NB4 (cell line): Measurements from ENCODE around the gene RGPD5.
"Not testable (repeated sequence)": the region's sequence is repeated elsewhere in the genome, so short reads cannot be mapped to it uniquely, and the experiment has no call there.

Experiments used
- DNase-seq: peaks from one replicate; pipeline ENCODE4 v3.0.0; 2010; ENCODE audit warnings: low read depth
- H3K4me3 ChIP-seq: one replicate; pipeline ENCODE4 v1.5.1; 2011; ENCODE audit warnings: mild to moderate bottlenecking, low read depth, low read length, moderate library complexity

The RGPD5 gene

GRCh38 chr2:109794074-109794737 is at the start of gene RGPD5:
Gene RGPD5 (plus strand): TSS chr2:109794305. CDS start chr2:109794466, 161 bp downstream.
- DNase-seq, H3K4me3 ChIP-seq: not testable (repeated sequence)

GRCh38 chr2:109751572-109751971 is 42.5 kb upstream of the RGPD5 start:
- H3K4me3 ChIP-seq, DNase-seq: not testable (repeated sequence)

GRCh38 chr2:109757163-109757824 is 36.8 kb upstream of the RGPD5 start:
- not testable (repeated sequence) for DNase-seq, H3K4me3 ChIP-seq

- not testable (repeated sequence) for H3K4me3 ChIP-seq, DNase-seq
These were observed 33.7 kb upstream of the RGPD5 start for GRCh38 chr2:109760265-109761042.

- DNase-seq, result not testable (repeated sequence)
These were observed 33.1 kb upstream of the RGPD5 start for GRCh38 chr2:109761043-109761454.

GRCh38 chr2:109761976-109762375 is 32.1 kb upstream of the RGPD5 start:
- H3K4me3 ChIP-seq, DNase-seq: not testable (repeated sequence)

More at GRCh38 chr2:109761043-109761454, 33.1 kb upstream of the RGPD5 start:
- H3K4me3 ChIP-seq, result not testable (repeated sequence)

- H3K4me3 ChIP-seq, DNase-seq: not testable (repeated sequence)
These were observed 28.0 kb upstream of the RGPD5 start for GRCh38 chr2:109766074-109766473.

GRCh38 chr2:109766886-109767578 is 27.1 kb upstream of the RGPD5 start:
- not testable (repeated sequence) for H3K4me3 ChIP-seq, DNase-seq

GRCh38 chr2:109768934-109769333 is 25.2 kb upstream of the RGPD5 start:
- not testable (repeated sequence) for DNase-seq, H3K4me3 ChIP-seq

- DNase-seq, H3K4me3 ChIP-seq: not testable (repeated sequence)
These were observed 15.0 kb upstream of the RGPD5 start for GRCh38 chr2:109779118-109779517.

GRCh38 chr2:109781147-109781816 is 12.8 kb upstream of the RGPD5 start:
- DNase-seq, H3K4me3 ChIP-seq: not testable (repeated sequence)

- H3K4me3 ChIP-seq, DNase-seq: not testable (repeated sequence)
These were observed 11.6 kb upstream of the RGPD5 start for GRCh38 chr2:109782446-109782993.

- not testable (repeated sequence) for H3K4me3 ChIP-seq, DNase-seq
These were observed 2.4 kb upstream of the RGPD5 start for GRCh38 chr2:109791530-109792279.

- DNase-seq, H3K4me3 ChIP-seq: not testable (repeated sequence)
These were observed 1.4 kb upstream of the RGPD5 start for GRCh38 chr2:109792659-109793058.

- DNase-seq, H3K4me3 ChIP-seq: not testable (repeated sequence)
These were observed 77.1 kb downstream of the RGPD5 start for GRCh38 chr2:109871129-109871751.

- not testable (repeated sequence) for H3K4me3 ChIP-seq, DNase-seq
These were observed 82.5 kb downstream of the RGPD5 start for GRCh38 chr2:109876625-109877024.

- DNase-seq, H3K4me3 ChIP-seq: not testable (repeated sequence)
These were observed 88.0 kb downstream of the RGPD5 start for GRCh38 chr2:109882112-109882511.
